Cardiac muscle cell (in vitro differentiated cells and primary cell): ENCODE results near the gene MAG. TPM values are rescaled to one million over a fixed set of nuclear protein-coding genes. Genes with fewer than 3 reads are reported as not detected.

Experiments used
- DNase-seq, 2 donors: peaks; one replicate each; pipeline versions ENCODE4 v3.0.0 to v3.0.0-alpha.2; 2010 to 2017; ENCODE audit warnings: low read depth in 1 of 2, low spot score in 1 of 2
- H3K27ac ChIP-seq: fragments of 200-600 bp; sonication (generic); 2 replicates; pipeline ENCODE4 v1.5.1; 2016
- H3K27me3 ChIP-seq: fragments of 200-600 bp; sonication (generic); 2 replicates; pipeline ENCODE4 v1.6.0; 2016; ENCODE audit warnings: control low read depth
- H3K36me3 ChIP-seq: fragments of 200-600 bp; sonication (generic); 2 replicates; pipeline ENCODE4 v1.5.1; 2016; ENCODE audit warnings: control low read depth
- H3K4me1 ChIP-seq: fragments of 200-600 bp; sonication (generic); 2 replicates; pipeline ENCODE4 v1.8.1; 2017; ENCODE audit warnings: low read depth, mild to moderate bottlenecking, mixed run types
- H3K4me3 ChIP-seq: fragments of 200-600 bp; sonication (generic); 2 replicates; pipeline ENCODE4 v1.5.1; 2016; ENCODE audit warnings: mild to moderate bottlenecking
- H3K9me3 ChIP-seq: fragments of 200-600 bp; sonication (generic); 2 replicates; pipeline ENCODE4 v1.5.1; 2017; ENCODE audit warnings: low read depth, mild to moderate bottlenecking, control low read depth
- CTCF ChIP-seq: IDR thresholded peaks from 2 replicates; pipeline ENCODE4 v1.5.1; 2012; ENCODE audit warnings: low read depth, mild to moderate bottlenecking, low read length
- polyA plus RNA-seq: library from polyadenylated mRNA; unstranded; fragments of >200 nt; fragmentation: Nextera tagmentation; extraction: Ambion mirVana; gene quantifications from 2 replicates; pipeline ENCODE4 v1.2.1, GENCODE V29; 2016
- total RNA-seq: library from RNA; depleted of rRNA; stranded (reverse); fragments of >200 nt; gene quantifications from 2 replicates; pipeline ENCODE4 v1.2.3, GENCODE V29; 2016

Gene MAG
- total and polyA plus RNA-seq, 2 experiments from 2014 or later = 1.2 to 2.1 TPM

GRCh38 chr19:35287713-35288112, 4.2 kb upstream of the MAG start:
- no peaks in the 10 kb centered on the region for H3K9me3 ChIP-seq
- DNase-seq = no peak
- H3K4me1 ChIP-seq = no peaks in the 10 kb centered on the region
- no peaks in the 10 kb centered on the region for H3K36me3 ChIP-seq
- no peak overlapping the region for H3K27ac ChIP-seq
- no peak for TF ChIP-seq CTCF
- H3K27me3 ChIP-seq = no peaks in the 10 kb centered on the region
- no peak overlapping the region for H3K4me3 ChIP-seq

- Histone ChIP-seq H3K27me3 (no peaks in the 10 kb centered on the region), H3K36me3 (no peaks in the 10 kb centered on the region)
Observed at GRCh38 chr19:35288331-35288730, 3.6 kb upstream of the MAG start.

GRCh38 chr19:35288906-35289305, 3.1 kb upstream of the MAG start:
- no peak for TF ChIP-seq CTCF
- H3K36me3 ChIP-seq = no peaks in the 10 kb centered on the region
- no peaks in the 10 kb centered on the region for H3K9me3 ChIP-seq
- no peak for DNase-seq
- H3K27me3 ChIP-seq = no peaks in the 10 kb centered on the region
- H3K4me1 ChIP-seq = no peaks in the 10 kb centered on the region
- no peak overlapping the region for H3K27ac ChIP-seq
- H3K4me3 ChIP-seq = no peak overlapping the region

More at GRCh38 chr19:35288331-35288730, 3.6 kb upstream of the MAG start:
- H3K27ac ChIP-seq = no peak overlapping the region
- DNase-seq = no peak
- H3K4me1 ChIP-seq = no peaks in the 10 kb centered on the region
- H3K4me3 ChIP-seq = no peak overlapping the region
- no peak for TF ChIP-seq CTCF
- H3K9me3 ChIP-seq = no peaks in the 10 kb centered on the region

- Histone ChIP-seq H3K36me3 (no peaks in the 10 kb centered on the region), H3K9me3 (no peaks in the 10 kb centered on the region), H3K27me3 (no peaks in the 10 kb centered on the region), H3K27ac (no peak overlapping the region), H3K4me1 (no peaks in the 10 kb centered on the region), H3K4me3 (no peak overlapping the region)
- TF ChIP-seq CTCF = no peak
- DNase-seq = no peak
Observed at GRCh38 chr19:35290381-35291127, 1.4 kb upstream of the MAG start.

GRCh38 chr19:35291259-35291658, 702 bp upstream of the MAG start:
- Histone ChIP-seq H3K27ac (no peak overlapping the region), H3K9me3 (no peaks in the 10 kb centered on the region), H3K27me3 (no peaks in the 10 kb centered on the region), H3K4me3 (no peak overlapping the region), H3K4me1 (no peaks in the 10 kb centered on the region), H3K36me3 (no peaks in the 10 kb centered on the region)
- DNase-seq = no peak
- TF ChIP-seq CTCF = no peak
